CD14-positive monocyte (primary cell): ENCODE measurements around the gene FHL3. TPM values are rescaled to one million over a fixed set of nuclear protein-coding genes. Genes with fewer than 3 reads are reported as not detected.

ENCODE experiments used
- DNase-seq, 3 donors: peaks; one replicate each; pipeline ENCODE4 v3.0.0-alpha.2; 2011 to 2022
- H2AFZ ChIP-seq: 2 replicates; pipeline ENCODE4 v1.6.0; 2012; ENCODE audit warnings: mild to moderate bottlenecking, low read depth, low read length, inconsistent platforms; ENCODE audit not compliant: insufficient read depth, poor library complexity, severe bottlenecking
- H3K27ac ChIP-seq, 2 donors: 1 replicate in 1 of 2; 2 replicates in 1 of 2; pipeline ENCODE4 v1.5.1; 2012 to 2013; ENCODE audit warnings: low read length in 2 of 2, control low read depth in 1 of 2, inconsistent platforms in 1 of 2, low read depth in 1 of 2, mild to moderate bottlenecking in 1 of 2
- H3K27me3 ChIP-seq, 2 donors: one replicate each; pipeline versions ENCODE4 v1.6.0 to v1.6.1; 2011 to 2013; ENCODE audit warnings: low read length in 2 of 2; ENCODE audit not compliant: control insufficient read depth in 2 of 2, insufficient read depth in 2 of 2
- H3K36me3 ChIP-seq, 2 donors: replicated peaks in 1 of 2; 1 replicate in 1 of 2; 2 replicates in 1 of 2; pipeline versions ENCODE4 v1.5.1 to v1.6.1; 2012 to 2013; ENCODE audit warnings: low read length in 2 of 2, control low read depth in 1 of 2, inconsistent platforms in 1 of 2, mild to moderate bottlenecking in 1 of 2; ENCODE audit not compliant: insufficient read depth in 2 of 2, control insufficient read depth in 1 of 2
- H3K4me1 ChIP-seq, 2 donors: 1 replicate in 1 of 2; 2 replicates in 1 of 2; pipeline versions ENCODE4 v1.5.1 to v1.6.1; 2012 to 2013; ENCODE audit warnings: low read length in 2 of 2, control low read depth in 1 of 2, inconsistent platforms in 1 of 2, mild to moderate bottlenecking in 1 of 2, moderate library complexity in 1 of 2; ENCODE audit not compliant: insufficient read depth in 2 of 2, control insufficient read depth in 1 of 2
- H3K4me2 ChIP-seq: replicated peaks from 2 replicates; pipeline ENCODE3; 2012; ENCODE audit warnings: low read length, moderate library complexity, mild to moderate bottlenecking; ENCODE audit not compliant: poor library complexity, severe bottlenecking; ENCODE audit errors: extremely low read depth
- H3K4me3 ChIP-seq, 3 experiments: fragments of 200-600 bp in 1 of 3; sonication (generic) in 1 of 3; replicated peaks in 1 of 3; 1 replicate in 2 of 3; 2 replicates in 1 of 3; pipeline ENCODE4 v1.5.1; 2011 to 2013; ENCODE audit warnings: low read length in 3 of 3, mild to moderate bottlenecking in 3 of 3, control low read depth in 2 of 3, low read depth in 2 of 3, inconsistent platforms in 1 of 3, moderate library complexity in 1 of 3
- H3K79me2 ChIP-seq: 2 replicates; pipeline ENCODE4 v1.6.0; 2012; ENCODE audit warnings: mild to moderate bottlenecking, control low read depth, inconsistent platforms, low read length, moderate library complexity; ENCODE audit not compliant: insufficient read depth
- H3K9ac ChIP-seq: 2 replicates; pipeline ENCODE4 v1.6.0; 2017; ENCODE audit warnings: low read length, mild to moderate bottlenecking; ENCODE audit not compliant: insufficient read depth, poor library complexity, severe bottlenecking
- H3K9me3 ChIP-seq, 2 donors: replicated peaks in 1 of 2; 1 replicate in 1 of 2; 2 replicates in 1 of 2; pipeline versions ENCODE4 v1.5.1 to v1.6.1; 2012 to 2013; ENCODE audit warnings: low read length in 2 of 2, control low read depth in 1 of 2; ENCODE audit not compliant: control insufficient read depth in 1 of 2, insufficient read depth in 1 of 2
- H4K20me1 ChIP-seq: 2 replicates; pipeline ENCODE4 v1.6.0; 2012; ENCODE audit warnings: mild to moderate bottlenecking, low read length, control low read depth, moderate library complexity; ENCODE audit not compliant: insufficient read depth
- H3K27ac Mint-ChIP-seq, 7 donors: one replicate each; pipeline ENCODE4 v1.8.0; 2020; ENCODE audit warnings: mild to moderate bottlenecking in 7 of 7, mixed read lengths in 7 of 7, moderate library complexity in 6 of 7, inconsistent platforms in 2 of 7
- H3K27me3 Mint-ChIP-seq, 3 donors: one replicate each; pipeline ENCODE4 v1.8.0; 2021 to 2022; ENCODE audit warnings: low read depth in 3 of 3, mild to moderate bottlenecking in 3 of 3, mixed read lengths in 3 of 3, moderate library complexity in 3 of 3, inconsistent platforms in 1 of 3
- H3K36me3 Mint-ChIP-seq, 2 donors: one replicate each; pipeline ENCODE4 v1.8.0; 2020; ENCODE audit warnings: mixed read lengths in 2 of 2, inconsistent platforms in 1 of 2, mild to moderate bottlenecking in 1 of 2
- H3K4me1 Mint-ChIP-seq: one replicate; pipeline ENCODE4 v1.8.0; 2020; ENCODE audit warnings: mild to moderate bottlenecking, mixed read lengths
- H3K4me3 Mint-ChIP-seq, 2 donors: one replicate each; pipeline ENCODE4 v1.8.0; 2020; ENCODE audit warnings: mild to moderate bottlenecking in 2 of 2, mixed read lengths in 2 of 2, moderate library complexity in 1 of 2
- H3K9me3 Mint-ChIP-seq, 7 donors: one replicate each; pipeline ENCODE4 v1.8.0; 2020 to 2022; ENCODE audit warnings: mixed read lengths in 7 of 7, mild to moderate bottlenecking in 6 of 7, moderate library complexity in 6 of 7, inconsistent platforms in 2 of 7
- CTCF ChIP-seq: fragments of 200-600 bp; IDR thresholded peaks from one replicate; pipeline ENCODE4 v1.8.0; 2022; ENCODE audit warnings: antibody characterized with exemption, mild to moderate bottlenecking
- WGBS: methylation state at CpG from one replicate; pipeline ENCODE4 v1.1.5; 2013; ENCODE audit warnings: missing lambda C conversion rate; ENCODE audit not compliant: insufficient coverage; 5-methylcytosine and 5-hydroxymethylcytosine counted together
- intact Hi-C, 2 donors: fragments of 100-400 bp; cut with micrococcal nuclease; formaldehyde crosslinking; loops; one replicate each; pipeline versions ENCODE4 v1.15.0 to v1.15.1; 2023
- polyA plus RNA-seq, 3 donors: library from polyadenylated mRNA; depleted of rRNA in 1 of 3; unstranded in 2 of 3; stranded (reverse) in 1 of 3; fragments of 300-500 nt in 2 of 3; fragments of >200 nt in 1 of 3; fragmentation: Illumina TruSeq in 2 of 3; gene quantifications; 1 replicate in 2 of 3; 2 replicates in 1 of 3; pipeline ENCODE4 v1.2.3, GENCODE V29; 2012 to 2021

FHL3 gene
- polyA plus RNA-seq, 3 donors: 24.7 to 32.3 (median 26.1) TPM

- peak overlapping the region; percentile 79 for H3K9ac ChIP-seq
Measured at GRCh38 chr1:38006008-38006828, 904 bp upstream of the FHL3 start.

More at GRCh38 chr1:38006008-38006828, 904 bp upstream of the FHL3 start:
- H4K20me1 ChIP-seq: peaks cover 20% of the 10 kb centered on the region
- peaks cover 3 to 6% of the 10 kb centered on the region in 2 donors for H3K36me3 Mint-ChIP-seq
- H3K27me3 Mint-ChIP-seq: no peaks in the 10 kb centered on the region
- peak overlapping the region in 4 of 7 donors; percentile 5 to 58 (median 52) for H3K27ac Mint-ChIP-seq
- H3K4me3 Mint-ChIP-seq: peak overlapping the region; percentile 67 to 70
- H3K4me1 ChIP-seq: peaks cover 57 to 70% of the 10 kb centered on the region in 2 donors
- H3K36me3 ChIP-seq: no peaks in the 10 kb centered on the region
- H3K9me3 ChIP-seq: no peaks in the 10 kb centered on the region
- WGBS: 35% methylated on average over 4 of the region's 12 CpGs
- peaks cover 0 to 1% (median 0%) of the 10 kb centered on the region in 7 donors for H3K9me3 Mint-ChIP-seq
- peaks cover 34% of the 10 kb centered on the region for H3K79me2 ChIP-seq
- H3K27ac ChIP-seq: peak overlapping the region; percentile 31 to 32
- peaks cover 63% of the 10 kb centered on the region for H3K4me1 Mint-ChIP-seq
- H3K4me3 ChIP-seq: peak overlapping the region in 2 of 3 experiments; percentile 65 to 68
- peak overlapping the region; percentile 77 for H2AFZ ChIP-seq
- intact Hi-C loops: loop anchor here in 1 of 2 donors (10.0 kb wide), 1 partner anchor 191 kb away; no protein-coding TSS in a partner anchor
- no peaks in the 10 kb centered on the region for H3K27me3 ChIP-seq
- no peak for TF ChIP-seq CTCF
- no peak for DNase-seq
- H3K4me2 ChIP-seq: peak overlapping the region; percentile 96
